NCI-H1105 (cell line): Measurements from ENCODE around the gene DHRSX.
"Not testable (repeated sequence)": the region's sequence is repeated elsewhere in the genome, so short reads cannot be mapped to it uniquely, and the experiment has no call there.

Experiments used
- DNase-seq: peaks from one replicate; lab custom pipeline; 2025; lab: John Stamatoyannopoulos, UW

DHRSX gene

GRCh38 chrX:2474963-2475726, 25.6 kb downstream of the DHRSX start:
- DNase-seq = no peak

GRCh38 chrX:2474280-2474962, 26.4 kb downstream of the DHRSX start:
- no peak for DNase-seq

DNA sequence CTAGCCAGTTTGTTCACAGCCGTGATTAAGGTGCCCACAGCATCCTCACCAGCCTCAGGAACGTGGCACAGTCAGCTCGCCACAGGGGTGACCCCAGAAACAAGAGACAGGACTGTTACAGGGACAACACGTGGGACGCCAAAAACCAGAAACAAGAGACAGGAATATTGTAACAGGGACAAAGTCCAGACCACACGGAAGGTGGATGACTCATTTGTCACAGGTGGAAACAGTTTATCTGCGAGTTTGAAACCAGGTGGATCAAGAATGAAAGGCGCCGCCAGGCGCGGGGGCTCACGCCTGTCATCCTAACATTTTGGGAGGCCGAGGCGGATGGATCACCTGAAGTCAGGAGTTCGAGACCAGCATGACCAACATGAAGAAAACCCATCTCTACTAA, 27.7 kb downstream of the DHRSX start:
- not testable (repeated sequence) for DNase-seq

GRCh38 chrX:2471641-2472040, 29.1 kb downstream of the DHRSX start:
- no peak for DNase-seq

- not testable (repeated sequence) for DNase-seq
Observed at GRCh38 chrX:2471126-2471525, 29.6 kb downstream of the DHRSX start.

GRCh38 chrX:2469852-2470251, 30.9 kb downstream of the DHRSX start:
- not testable (repeated sequence) for DNase-seq

- DNase-seq = no peak
Observed at GRCh38 chrX:2469196-2469685, 31.5 kb downstream of the DHRSX start.

DNA sequence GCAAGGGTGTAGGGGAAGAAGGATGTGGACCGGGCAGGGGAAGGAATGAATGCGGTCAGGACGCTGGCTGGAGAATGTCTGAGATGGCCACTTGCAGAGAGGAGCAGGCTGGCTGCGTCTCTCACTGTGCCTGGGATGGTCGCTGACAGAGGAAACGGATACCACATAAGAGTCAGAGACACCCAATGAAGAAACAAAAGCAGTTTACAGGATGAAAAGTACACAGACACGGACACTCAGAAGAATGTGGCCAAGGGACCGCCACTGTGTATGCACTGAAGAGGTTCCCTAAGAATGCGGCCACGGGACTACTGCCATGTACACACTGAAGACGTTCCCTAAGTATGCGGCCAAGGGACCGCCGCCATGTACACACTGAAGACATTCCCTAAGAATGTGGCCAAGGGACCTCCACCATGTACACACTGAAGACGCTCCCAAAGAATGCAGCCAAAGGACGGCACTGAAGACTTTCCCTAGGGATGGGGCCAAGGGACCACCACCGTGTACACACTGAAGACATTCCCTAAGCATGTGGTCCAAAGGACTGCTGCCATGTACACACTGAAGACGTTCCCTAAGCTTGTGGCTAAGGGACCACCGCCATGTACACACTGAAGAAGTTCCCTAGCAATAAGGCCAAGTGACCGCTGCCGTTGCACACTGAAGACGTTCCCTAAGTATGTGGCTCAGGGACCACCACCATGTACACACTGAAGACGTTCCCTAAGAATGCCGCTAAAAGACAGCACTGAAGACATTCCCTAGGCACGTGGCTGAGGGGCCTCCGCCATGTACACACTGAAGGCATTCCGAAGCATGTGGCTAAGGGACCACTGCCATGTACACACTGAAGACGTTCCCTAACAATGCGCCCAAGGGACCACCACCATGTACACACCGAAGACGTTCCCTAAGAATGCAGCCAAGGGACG, 32.2 kb downstream of the DHRSX start:
- no peak for DNase-seq

- DNase-seq = no peak
Observed at GRCh38 chrX:2466876-2467656, 33.7 kb downstream of the DHRSX start.

GRCh38 chrX:2464677-2465166, 36.1 kb downstream of the DHRSX start:
- no peak for DNase-seq

- DNase-seq = no peak
Observed at GRCh38 chrX:2463973-2464676, 36.7 kb downstream of the DHRSX start.

GRCh38 chrX:2463481-2463880, 37.3 kb downstream of the DHRSX start:
- not testable (repeated sequence) for DNase-seq

- no peak for DNase-seq
Observed at GRCh38 chrX:2462780-2463179, 38.0 kb downstream of the DHRSX start.

DNA sequence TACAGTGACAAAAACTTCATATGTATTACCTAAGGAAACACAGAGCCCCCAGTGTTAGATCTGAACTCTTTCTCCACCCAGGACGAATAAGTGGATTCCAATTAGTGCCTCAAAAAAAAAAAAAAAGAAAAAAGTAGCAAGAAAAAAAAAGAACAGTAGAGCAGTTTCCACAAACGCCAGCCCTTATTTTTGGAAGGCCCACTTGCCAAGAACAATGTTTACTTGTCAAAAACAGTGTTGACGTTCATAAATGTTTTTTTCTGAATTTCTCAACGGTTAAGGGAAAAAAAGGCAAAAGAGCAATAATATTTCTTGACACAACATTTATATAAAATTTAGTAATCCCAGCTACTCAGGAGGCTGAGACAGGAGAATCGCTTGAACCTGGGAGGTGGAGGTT, 38.7 kb downstream of the DHRSX start:
- DNase-seq = no peak

DNA sequence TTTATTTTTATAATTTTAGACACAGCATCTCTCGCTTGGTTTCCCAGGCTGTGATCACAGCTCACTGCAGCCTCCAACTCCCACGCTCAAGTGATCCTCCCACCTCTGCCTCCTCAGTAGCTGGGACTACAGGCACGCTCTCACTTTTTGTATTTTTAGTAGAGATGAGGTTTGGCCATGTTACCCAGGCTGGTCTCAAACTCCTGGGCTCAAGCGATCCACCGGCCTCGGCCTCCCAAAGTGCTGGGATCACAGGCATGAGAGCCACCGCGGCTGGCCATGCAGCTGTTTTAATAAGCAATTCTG, 39.1 kb downstream of the DHRSX start:
- no peak for DNase-seq

- DNase-seq = not testable (repeated sequence)
Observed at GRCh38 chrX:2460821-2461710, 39.7 kb downstream of the DHRSX start.

DNA sequence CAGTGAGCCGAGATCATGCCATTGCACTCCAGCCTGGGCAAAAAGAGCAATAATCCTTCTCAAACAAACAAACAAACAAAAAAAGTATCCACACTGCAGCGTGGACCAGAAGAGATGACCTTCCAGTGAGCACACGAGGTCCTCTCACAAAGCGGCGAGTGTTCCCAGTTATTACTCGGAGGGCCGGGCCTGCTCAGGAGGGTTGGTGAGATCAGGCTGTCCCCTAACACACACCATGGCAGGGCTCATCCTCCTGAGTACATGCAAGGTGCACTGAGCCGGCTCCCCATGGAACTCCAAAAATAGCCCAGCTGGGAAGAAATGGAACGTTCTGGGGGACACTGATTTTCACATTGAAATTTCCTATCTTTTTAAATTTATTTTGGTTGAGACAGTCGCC, 40.7 kb downstream of the DHRSX start:
- DNase-seq = not testable (repeated sequence)

DNA sequence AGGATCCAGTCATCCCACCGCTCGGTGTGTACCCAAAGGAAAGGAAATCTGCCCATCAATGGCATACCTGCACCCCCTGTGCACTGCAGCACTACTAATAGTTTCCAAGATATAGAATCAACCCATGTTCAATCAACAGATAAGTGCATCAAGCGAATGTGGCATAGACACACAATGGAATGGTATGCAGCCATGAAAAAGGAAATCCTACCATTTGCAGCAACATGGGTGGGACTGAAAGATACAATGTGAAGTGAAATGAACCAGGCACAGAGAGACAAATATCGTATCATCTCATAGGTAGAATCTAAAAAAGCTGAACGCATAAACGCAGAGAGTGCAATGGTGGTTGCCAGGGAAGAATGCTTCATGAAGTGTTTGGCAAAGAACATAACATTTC, 42.5 kb downstream of the DHRSX start:
- no peak for DNase-seq

GRCh38 chrX:2457289-2458133, 43.3 kb downstream of the DHRSX start:
- no peak for DNase-seq
